Measurements from ENCODE around the gene CPXM1. TPM values are rescaled to one million over a fixed set of nuclear protein-coding genes. Genes with fewer than 3 reads are reported as not detected.
"Not testable (repeated sequence)": the region's sequence is repeated elsewhere in the genome, so short reads cannot be mapped to it uniquely, and the experiment has no call there.

CPXM1 gene
- total RNA-seq, 1 experiment from 2014 or later = 1.2 TPM

DNA sequence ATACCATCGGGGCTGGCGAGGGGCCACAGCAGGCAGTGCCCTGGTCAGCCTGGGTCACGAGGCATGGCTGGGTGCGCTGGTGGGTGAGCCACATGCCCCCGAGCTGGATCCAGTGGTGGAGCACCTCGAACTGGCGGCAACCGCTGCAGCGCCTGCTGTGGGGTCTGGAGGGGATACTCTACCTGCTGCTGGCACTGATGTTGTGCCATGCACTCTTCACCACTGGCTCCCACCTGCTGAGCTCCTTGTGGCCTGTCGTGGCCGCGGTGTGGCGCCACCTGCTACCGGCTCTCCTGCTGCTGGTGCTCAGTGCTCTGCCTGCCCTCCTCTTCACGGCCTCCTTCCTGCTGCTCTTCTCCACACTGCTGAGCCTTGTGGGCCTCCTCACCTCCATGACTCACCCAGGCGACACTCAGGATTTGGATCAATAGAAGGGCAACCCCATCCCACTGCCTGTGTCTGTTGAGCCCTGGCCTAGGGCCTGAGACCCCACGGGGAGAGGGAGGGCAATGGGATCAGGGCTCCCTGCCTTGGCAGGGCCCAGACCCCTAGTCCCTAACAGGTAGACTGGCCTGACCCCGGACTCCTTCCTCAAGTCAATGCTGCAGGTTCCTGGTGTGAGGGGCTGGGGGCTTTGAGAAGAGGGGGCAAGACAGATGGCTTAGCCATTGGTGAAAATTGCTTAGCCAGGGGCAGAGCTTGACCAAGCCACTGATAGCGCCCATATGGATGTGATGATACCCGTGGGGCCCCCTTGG, 16.3 kb upstream of the CPXM1 start:
- no peak overlapping the region for H3K27ac ChIP-seq
- no peak overlapping the region for H3K4me3 ChIP-seq
- DNase-seq (ENCODE audit: low read depth in 1 of 2, low spot score in 2 of 2) = peak in 1 of 2 experiments; percentile 36
- no peaks in the 10 kb centered on the region for H3K27me3 ChIP-seq (replicated peaks)
- no peaks in the 10 kb centered on the region for H3K36me3 ChIP-seq
- peaks cover 22% of the 10 kb centered on the region for H3K4me1 ChIP-seq (replicated peaks)
- 0 out of 2 replicates have a peak, but pooled peaks cover 7% of the 10 kb centered on the region for H3K9me3 ChIP-seq (replicated peaks)

DNA sequence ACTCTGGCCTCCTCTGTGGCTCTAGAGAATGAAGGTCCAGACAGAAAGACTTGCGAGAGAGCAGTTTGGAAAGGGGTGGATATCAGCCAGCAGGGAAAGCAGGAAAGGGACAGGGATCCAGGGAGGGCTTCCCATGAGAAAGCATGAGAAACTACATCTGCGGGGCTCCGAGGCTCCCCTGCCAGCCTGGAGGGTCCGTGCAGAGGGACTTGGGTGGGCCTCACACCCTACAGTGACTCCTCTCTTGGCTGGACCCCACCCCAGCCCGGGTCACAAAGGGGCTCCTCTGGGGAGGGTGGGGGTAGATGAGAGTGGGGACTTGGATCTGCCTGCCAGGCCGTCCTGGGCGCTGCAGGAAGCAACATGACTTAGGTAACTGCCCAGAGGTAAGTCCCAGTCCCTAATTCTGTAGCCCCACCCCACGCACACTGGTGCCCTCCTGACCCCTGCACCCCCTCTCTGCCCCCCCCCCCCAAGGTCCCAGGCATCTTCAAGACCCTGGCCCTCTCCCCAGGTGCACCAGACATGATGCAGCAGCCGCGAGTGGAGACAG, 15.7 kb upstream of the CPXM1 start, which contains the start of gene TMEM239:
Gene TMEM239 (plus strand): TSS at position 335 of the 553 bp plus-strand sequence. CDS start 191 bp downstream, at position 526.
- H3K27ac ChIP-seq = peak within 1 kb of the TSS; percentile 23; the same call in 1 of the 2 replicates
- DNase-seq (ENCODE audit: low read depth in 1 of 2, low spot score in 2 of 2) = peak in 1 of 2 experiments; percentile 36
- peaks cover 22% of the 10 kb centered on the region for H3K4me1 ChIP-seq (replicated peaks)

DNA sequence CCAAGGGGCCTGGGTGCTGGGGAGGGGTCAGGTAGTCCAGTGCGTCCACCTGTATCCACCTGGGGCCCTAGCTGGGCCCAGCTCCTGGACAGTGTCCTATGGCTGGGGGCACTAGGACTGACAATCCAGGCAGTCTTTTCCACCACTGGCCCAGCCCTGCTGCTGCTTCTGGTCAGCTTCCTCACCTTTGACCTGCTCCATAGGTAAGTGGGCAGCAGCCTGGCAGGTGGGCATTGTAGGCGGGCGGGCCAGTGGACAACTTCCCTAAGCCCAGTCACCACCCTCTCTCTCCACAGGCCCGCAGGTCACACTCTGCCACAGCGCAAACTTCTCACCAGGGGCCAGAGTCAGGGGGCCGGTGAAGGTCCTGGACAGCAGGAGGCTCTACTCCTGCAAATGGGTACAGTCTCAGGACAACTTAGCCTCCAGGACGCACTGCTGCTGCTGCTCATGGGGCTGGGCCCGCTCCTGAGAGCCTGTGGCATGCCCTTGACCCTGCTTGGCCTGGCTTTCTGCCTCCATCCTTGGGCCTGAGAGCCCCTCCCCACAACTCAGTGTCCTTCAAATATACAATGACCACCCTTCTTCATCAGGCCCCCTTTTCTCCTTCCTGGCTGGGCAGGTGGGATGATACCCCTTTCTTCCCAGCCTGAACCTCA, 14.9 kb upstream of the CPXM1 start:
- Histone ChIP-seq H3K4me3 (no peak overlapping the region), H3K27ac (peak overlapping the region; percentile 23), H3K4me1 (replicated peaks) (peaks cover 21% of the 10 kb centered on the region), H3K27me3 (replicated peaks) (no peaks in the 10 kb centered on the region), H3K36me3 (no peaks in the 10 kb centered on the region), H3K9me3 (replicated peaks) (0 out of 2 replicates have a peak, but pooled peaks cover 7% of the 10 kb centered on the region)
- DNase-seq (ENCODE audit: low read depth in 1 of 2, low spot score in 2 of 2) = peak in 1 of 2 experiments; percentile 31

More for the DNA sequence above, 15.7 kb upstream of the CPXM1 start, which contains the start of gene TMEM239:
- Histone ChIP-seq H3K36me3 (no peaks in the 10 kb centered on the region), H3K4me3 (no peak within 1 kb of the TSS), H3K9me3 (replicated peaks) (0 out of 2 replicates have a peak, but pooled peaks cover 7% of the 10 kb centered on the region), H3K27me3 (replicated peaks) (no peaks in the 10 kb centered on the region)

DNA sequence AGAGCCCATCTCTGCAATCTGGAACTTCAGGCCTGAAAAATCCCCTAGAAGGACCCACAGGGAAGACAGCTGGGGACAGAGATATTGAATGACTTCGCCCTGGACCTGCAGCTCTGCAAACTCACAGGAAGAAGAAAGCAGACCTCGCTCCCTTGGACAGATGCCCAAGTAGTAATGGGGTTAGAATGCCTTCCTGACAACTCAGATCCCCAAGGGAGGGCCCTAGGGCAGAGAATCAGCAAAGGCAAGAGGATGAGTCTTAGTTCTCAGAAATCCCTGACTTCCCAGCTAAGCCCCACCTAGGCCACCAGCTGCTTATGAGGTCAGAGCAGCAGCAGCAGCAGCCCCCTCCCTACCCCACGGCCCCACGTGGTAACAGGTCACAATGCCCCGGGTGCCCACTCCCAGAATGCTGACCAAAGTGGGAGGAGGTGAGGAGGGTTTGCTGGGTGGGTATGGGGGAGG, 14.2 kb upstream of the CPXM1 start, which contains the start of gene C20orf141:
Gene C20orf141 (plus strand): TSS at position 401 of the 465 bp plus-strand sequence. CDS start 198 bp downstream, outside the sequence.
- DNase-seq (ENCODE audit: low read depth in 1 of 2, low spot score in 2 of 2) = peak; percentile 87 to 92
- Histone ChIP-seq H3K27me3 (replicated peaks) (no peaks in the 10 kb centered on the region), H3K4me3 (no peak within 1 kb of the TSS), H3K9me3 (replicated peaks) (0 out of 2 replicates have a peak, but pooled peaks cover 7% of the 10 kb centered on the region), H3K27ac (peak within 1 kb of the TSS; percentile 23), H3K4me1 (replicated peaks) (peaks cover 14% of the 10 kb centered on the region), H3K36me3 (no peaks in the 10 kb centered on the region)

DNA sequence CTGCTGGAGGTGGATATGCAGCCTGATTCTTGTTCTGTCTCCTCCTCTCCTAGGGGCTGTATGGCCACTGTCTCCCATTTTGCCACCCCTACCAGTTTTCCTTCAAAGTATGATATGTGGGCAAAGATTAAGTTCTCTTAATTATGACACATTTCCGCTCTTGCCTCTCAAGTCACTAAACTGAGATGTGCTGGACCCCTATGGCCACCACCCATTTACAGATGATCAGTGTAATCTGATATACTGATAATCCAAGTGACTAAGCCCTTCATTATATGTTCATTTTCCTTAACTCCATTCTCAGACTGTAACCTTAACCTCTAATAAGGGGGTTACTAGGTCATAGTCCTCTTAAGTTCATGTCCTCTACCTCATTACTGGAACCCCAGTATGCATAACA, 13.6 kb upstream of the CPXM1 start:
- no peak overlapping the region for H3K4me3 ChIP-seq

DNA sequence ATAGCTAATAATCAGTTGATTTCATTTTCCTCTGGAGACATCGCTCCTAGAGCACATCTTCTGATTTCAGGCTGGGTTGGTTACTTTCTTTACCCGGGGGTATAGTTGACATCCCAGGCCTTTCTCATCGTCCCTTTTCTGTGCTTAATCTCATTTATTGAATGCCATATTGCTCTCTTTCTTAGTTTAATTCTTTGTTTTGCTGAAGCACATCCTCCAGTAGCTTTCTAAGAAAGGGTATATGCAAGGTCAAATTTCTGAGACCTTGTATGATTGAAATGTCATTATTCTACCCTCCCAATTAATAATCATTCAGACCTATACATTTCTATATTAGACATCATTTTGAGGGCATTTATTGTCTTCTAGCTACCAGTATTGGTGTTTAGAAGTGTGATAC, 11.8 kb upstream of the CPXM1 start:
- H3K36me3 ChIP-seq = no peaks in the 10 kb centered on the region
- H3K27me3 ChIP-seq (replicated peaks) = no peaks in the 10 kb centered on the region
- no peak overlapping the region for H3K4me3 ChIP-seq
- H3K4me1 ChIP-seq (replicated peaks) = peaks cover 14% of the 10 kb centered on the region
- no peak overlapping the region for H3K27ac ChIP-seq
- DNase-seq (ENCODE audit: low read depth in 1 of 2, low spot score in 2 of 2) = no peak
- H3K9me3 ChIP-seq (replicated peaks) = 0 out of 2 replicates have a peak, but pooled peaks cover 7% of the 10 kb centered on the region

More for the DNA sequence above, 13.6 kb upstream of the CPXM1 start:
- Histone ChIP-seq H3K36me3 (no peaks in the 10 kb centered on the region), H3K9me3 (replicated peaks) (0 out of 2 replicates have a peak, but pooled peaks cover 7% of the 10 kb centered on the region), H3K27me3 (replicated peaks) (no peaks in the 10 kb centered on the region), H3K4me1 (replicated peaks) (peaks cover 14% of the 10 kb centered on the region), H3K27ac (no peak overlapping the region)
- DNase-seq (ENCODE audit: low read depth in 1 of 2, low spot score in 2 of 2) = peak in 1 of 2 experiments; percentile 25

DNA sequence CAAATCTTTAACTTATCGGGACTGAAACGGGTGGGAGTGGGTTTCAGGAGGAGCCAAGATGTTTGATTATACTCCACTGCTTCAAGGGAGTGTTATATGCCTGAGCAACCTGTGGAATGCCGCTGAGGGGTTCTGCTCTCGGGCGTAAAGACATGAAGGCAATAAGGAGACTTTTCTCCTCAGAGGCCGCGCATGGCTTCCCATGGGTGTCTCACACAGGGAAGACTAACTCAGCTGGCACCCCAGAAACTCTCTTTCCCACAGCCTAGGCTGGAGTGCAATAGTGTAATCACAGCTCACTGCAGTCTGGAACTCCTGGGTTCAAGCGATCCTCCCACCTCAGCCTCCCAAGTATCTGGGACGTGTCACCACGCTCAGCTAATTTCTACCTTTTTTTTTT, 9.3 kb upstream of the CPXM1 start:
- 0 out of 2 replicates have a peak, but pooled peaks cover 7% of the 10 kb centered on the region for H3K9me3 ChIP-seq (replicated peaks)
- H3K27me3 ChIP-seq (replicated peaks) = no peaks in the 10 kb centered on the region; the same call in 1 of the 2 replicates
- peaks cover 7% of the 10 kb centered on the region for H3K4me1 ChIP-seq (replicated peaks)
- no peak overlapping the region for H3K27ac ChIP-seq
- H3K36me3 ChIP-seq = no peaks in the 10 kb centered on the region
- DNase-seq (ENCODE audit: low read depth in 1 of 2, low spot score in 2 of 2) = peak in 1 of 2 experiments; percentile 16
- no peak overlapping the region for H3K4me3 ChIP-seq

DNA sequence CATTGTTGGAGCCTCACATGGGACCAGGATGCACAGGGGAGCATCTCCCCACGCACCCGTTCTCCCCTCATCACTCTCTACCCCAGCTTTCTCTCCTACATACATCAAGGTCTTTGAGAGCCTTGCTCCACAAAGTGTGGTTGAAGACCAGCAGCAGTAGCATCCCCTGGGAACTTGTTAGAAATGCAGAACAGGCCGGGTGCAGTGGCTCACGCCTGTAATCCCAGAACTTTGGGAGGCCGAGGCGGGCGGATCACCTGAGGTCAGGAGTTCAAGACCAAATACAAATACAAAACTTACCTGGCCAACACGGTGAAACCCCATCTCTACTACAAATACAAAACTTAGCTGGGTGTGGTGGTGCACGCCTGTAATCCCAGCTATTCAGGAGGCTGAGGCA, 7.5 kb upstream of the CPXM1 start:
- H3K4me3 ChIP-seq; H3K27ac ChIP-seq; DNase-seq (ENCODE audit: low read depth in 1 of 2, low spot score in 2 of 2); H3K36me3 ChIP-seq; H3K4me1 ChIP-seq (replicated peaks); H3K9me3 ChIP-seq (replicated peaks); H3K27me3 ChIP-seq (replicated peaks): not testable (repeated sequence)

DNA sequence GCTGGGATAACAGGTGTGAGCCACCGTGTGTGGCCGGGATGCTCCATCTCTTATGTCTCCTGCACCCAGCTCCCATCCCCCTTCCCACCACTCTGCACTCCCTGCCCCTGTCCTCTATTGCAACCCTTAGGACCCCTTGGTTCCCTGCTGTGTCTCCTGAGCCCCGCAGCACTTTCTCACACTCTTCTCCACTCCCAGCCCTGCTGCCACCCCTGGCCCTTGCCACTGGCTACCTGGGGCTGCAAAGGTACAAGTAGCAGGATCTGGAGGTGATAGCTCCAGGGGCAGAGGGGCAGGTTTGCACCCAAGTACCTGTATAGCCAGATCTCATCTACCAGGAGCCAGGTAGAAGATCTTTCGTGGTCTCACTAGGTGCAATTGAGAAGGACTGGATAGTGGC, 6.6 kb upstream of the CPXM1 start:
- Histone ChIP-seq H3K4me1 (replicated peaks) (no peaks in the 10 kb centered on the region), H3K27ac (no peak overlapping the region), H3K27me3 (replicated peaks) (peaks cover 8% of the 10 kb centered on the region), H3K36me3 (no peaks in the 10 kb centered on the region), H3K4me3 (no peak overlapping the region), H3K9me3 (replicated peaks) (0 out of 2 replicates have a peak, but pooled peaks cover 1% of the 10 kb centered on the region)
- peak in 1 of 2 experiments; percentile 19 for DNase-seq (ENCODE audit: low read depth in 1 of 2, low spot score in 2 of 2)

DNA sequence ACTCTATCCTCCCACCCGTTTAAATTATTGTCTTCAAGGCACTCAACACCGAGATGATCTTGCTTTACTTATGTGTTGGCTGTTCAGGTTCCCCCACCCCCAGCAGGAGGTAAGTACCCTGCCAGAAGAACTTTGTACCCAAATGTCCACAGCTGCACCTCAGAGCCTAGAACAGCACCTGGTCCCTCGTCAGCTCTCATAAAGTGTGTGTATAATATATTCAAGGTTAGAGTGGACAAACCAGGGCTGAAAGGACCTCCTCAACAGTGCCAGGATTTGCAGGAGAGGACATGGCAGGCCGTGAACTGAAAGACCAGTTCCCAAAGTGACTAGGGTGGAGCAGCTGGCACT, 5.9 kb upstream of the CPXM1 start:
- peak in 1 of 2 experiments; percentile 16 for DNase-seq (ENCODE audit: low read depth in 1 of 2, low spot score in 2 of 2)
- Histone ChIP-seq H3K36me3 (no peaks in the 10 kb centered on the region), H3K27me3 (replicated peaks) (peaks cover 13% of the 10 kb centered on the region), H3K4me3 (no peak overlapping the region), H3K4me1 (replicated peaks) (peaks cover 4% of the 10 kb centered on the region), H3K27ac (no peak overlapping the region), H3K9me3 (replicated peaks) (no peaks in the 10 kb centered on the region; the same call in 1 of the 2 replicates)

DNA sequence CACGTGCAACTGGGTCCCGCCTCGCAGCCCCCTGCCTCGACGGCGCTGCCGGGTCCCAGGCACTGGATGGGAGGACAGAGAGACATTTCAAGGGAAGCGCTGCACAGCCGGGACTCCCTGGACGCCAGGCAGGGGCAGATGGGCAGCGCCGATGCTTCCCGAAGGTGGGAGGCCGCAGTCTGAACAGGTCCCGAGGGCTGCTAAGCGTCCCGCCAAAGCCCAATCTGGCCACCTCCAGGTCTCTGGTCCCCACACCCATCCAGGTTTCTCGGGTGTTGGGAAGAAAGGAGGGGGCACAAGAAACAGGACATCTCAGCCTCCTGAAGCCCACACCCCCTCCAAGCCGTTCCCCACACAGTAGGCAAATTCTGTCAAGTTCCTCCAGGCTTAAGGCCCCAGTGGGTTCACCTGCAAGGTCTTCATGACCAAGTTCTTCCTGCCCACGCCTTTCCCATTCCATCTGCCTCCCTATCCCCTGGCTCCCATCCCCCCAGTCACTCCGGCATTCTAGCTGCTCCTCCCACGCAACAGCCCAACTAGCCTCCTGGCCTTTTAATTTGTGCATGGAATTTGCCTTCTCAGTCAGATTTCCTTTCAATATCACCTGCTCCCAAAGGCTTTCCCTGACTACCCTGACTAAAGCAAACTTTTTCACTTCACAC, 5.4 kb upstream of the CPXM1 start:
- Histone ChIP-seq H3K4me1 (replicated peaks) (peaks cover 9% of the 10 kb centered on the region), H3K36me3 (no peaks in the 10 kb centered on the region), H3K27me3 (replicated peaks) (peaks cover 18% of the 10 kb centered on the region), H3K4me3 (no peak overlapping the region), H3K9me3 (replicated peaks) (no peaks in the 10 kb centered on the region; the same call in 1 of the 2 replicates), H3K27ac (no peak overlapping the region)
- no peak for DNase-seq (ENCODE audit: low read depth in 1 of 2, low spot score in 2 of 2)

DNA sequence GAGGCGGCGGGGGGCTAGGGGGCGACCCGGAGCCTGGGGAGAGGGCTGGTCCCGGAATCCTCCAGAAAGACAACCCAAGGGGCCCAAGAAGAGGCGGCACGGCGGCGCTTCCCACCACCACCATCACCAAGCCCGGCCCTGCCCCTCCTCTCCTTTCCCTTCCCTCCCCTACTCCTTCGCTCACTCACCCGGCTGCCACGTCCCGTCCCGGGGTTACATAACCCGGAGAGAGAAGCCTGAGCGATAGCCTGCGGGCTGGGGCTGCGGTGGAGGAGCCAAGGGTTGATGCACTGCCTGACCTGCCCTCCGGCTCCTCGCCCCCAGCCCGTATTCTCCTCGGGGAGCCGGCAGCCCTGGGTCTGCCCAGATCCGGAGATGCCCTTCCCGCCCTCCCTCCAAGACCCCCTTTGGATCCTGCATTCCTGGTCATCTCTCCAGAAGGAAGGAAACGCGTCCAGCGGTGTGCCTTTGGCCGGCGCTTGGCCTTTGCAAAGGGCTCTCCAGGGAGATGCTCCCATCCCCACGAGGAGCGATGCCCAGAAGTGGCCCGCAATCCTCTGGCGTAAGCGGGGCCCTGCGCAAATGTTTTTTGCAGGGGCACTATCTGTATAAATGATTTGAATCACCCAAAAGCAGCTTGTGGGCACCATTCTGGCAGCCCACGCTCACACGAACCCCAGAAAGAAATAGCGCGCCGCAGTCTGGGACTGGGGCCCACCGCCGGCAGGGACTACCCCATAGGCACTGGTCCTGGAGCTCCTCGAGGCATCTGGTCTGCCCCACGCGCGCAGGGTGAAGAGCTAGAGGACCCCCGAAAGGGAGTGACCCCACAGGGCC, 4.6 kb upstream of the CPXM1 start:
- H3K9me3 ChIP-seq (replicated peaks) = no peaks in the 10 kb centered on the region; the same call in 1 of the 2 replicates
- peak in 1 of 2 experiments; percentile 40 for DNase-seq (ENCODE audit: low read depth in 1 of 2, low spot score in 2 of 2)
- H3K27me3 ChIP-seq (replicated peaks) = peaks cover 24% of the 10 kb centered on the region
- no peak overlapping the region for H3K27ac ChIP-seq
- no peak overlapping the region for H3K4me3 ChIP-seq
- peaks cover 15% of the 10 kb centered on the region for H3K4me1 ChIP-seq (replicated peaks)
- no peaks in the 10 kb centered on the region for H3K36me3 ChIP-seq
